SK-N-SH treated with all-trans-retinoic acid at 6 μM for 48 hours (cell line): ENCODE data around the gene SCO2.

ENCODE experiments used
- ATAC-seq: fragments of 200-7000 bp; cut with Tn5 transposase; 3 replicates; pipeline ENCODE4 v1.9.1; 2020; ENCODE audit warnings: mild to moderate bottlenecking, moderate library complexity
- ARNTL ChIP-seq: fragments of 450-650 bp; formaldehyde crosslinking; IDR thresholded peaks from 2 replicates; pipeline ENCODE4 v1.5.0; 2020; ENCODE audit warnings: low read depth, mild to moderate bottlenecking, moderate library complexity, borderline replicate concordance
- BACH2 ChIP-seq: fragments of 250-450 bp; sonication (Bioruptor Pico); IDR thresholded peaks from 2 replicates; pipeline ENCODE4 v1.9.0; 2021; ENCODE audit warnings: mild to moderate bottlenecking, borderline replicate concordance
- CREB5 ChIP-seq: fragments of 250-450 bp; sonication (Bioruptor Pico); IDR thresholded peaks from 2 replicates; pipeline ENCODE4 v1.5.1; 2020; ENCODE audit warnings: low read depth, mild to moderate bottlenecking, moderate library complexity
- CSDC2 ChIP-seq: fragments of 250-450 bp; sonication (Bioruptor Pico); IDR thresholded peaks from 2 replicates; pipeline ENCODE4 v1.5.0; 2020; ENCODE audit warnings: mild to moderate bottlenecking, moderate library complexity
- CSRNP3 ChIP-seq: fragments of 250-450 bp; sonication (Bioruptor Pico); IDR thresholded peaks from 2 replicates; pipeline ENCODE4 v1.5.1; 2021; ENCODE audit warnings: mild to moderate bottlenecking, moderate library complexity
- ESRRG ChIP-seq: fragments of 250-450 bp; sonication (Bioruptor Pico); IDR thresholded peaks from 2 replicates; pipeline ENCODE4 v1.6.1; 2021; ENCODE audit warnings: mild to moderate bottlenecking
- ISL1 ChIP-seq: fragments of 250-450 bp; sonication (Bioruptor Pico); IDR thresholded peaks from 2 replicates; pipeline ENCODE4 v2.1.2; 2022; ENCODE audit warnings: mild to moderate bottlenecking, moderate library complexity
- OSR1 ChIP-seq: fragments of 250-450 bp; sonication (Bioruptor Pico); IDR thresholded peaks from 2 replicates; pipeline ENCODE4 v1.8.0; 2022; ENCODE audit warnings: moderate library complexity, mild to moderate bottlenecking, inconsistent platforms
- PPARA ChIP-seq: fragments of 250-450 bp; sonication (Bioruptor Pico); IDR thresholded peaks from 2 replicates; pipeline ENCODE4 v1.5.0; 2020; ENCODE audit warnings: mild to moderate bottlenecking, borderline replicate concordance
- RARB ChIP-seq: fragments of 250-450 bp; sonication (Bioruptor Pico); IDR thresholded peaks from 2 replicates; pipeline ENCODE4 v1.8.0; 2021; ENCODE audit warnings: mild to moderate bottlenecking, moderate library complexity
- SNAI2 ChIP-seq: fragments of 250-450 bp; sonication (Bioruptor Pico); IDR thresholded peaks from 2 replicates; pipeline ENCODE4 v1.5.0; 2020; ENCODE audit warnings: mild to moderate bottlenecking, moderate library complexity
- TCF4 ChIP-seq: fragments of 250-450 bp; sonication (Bioruptor Pico); IDR thresholded peaks from 2 replicates; pipeline ENCODE4 v1.8.0; 2021; ENCODE audit warnings: mild to moderate bottlenecking, moderate library complexity, borderline replicate concordance
- TOX ChIP-seq: fragments of 250-450 bp; sonication (Bioruptor Pico); IDR thresholded peaks from 2 replicates; pipeline ENCODE4 v1.8.0; 2021; ENCODE audit warnings: mild to moderate bottlenecking, moderate library complexity, borderline replicate concordance
- TSHZ2 ChIP-seq: fragments of 250-450 bp; sonication (Bioruptor Pico); IDR thresholded peaks from 2 replicates; pipeline ENCODE4 v1.5.0; 2020; ENCODE audit warnings: mild to moderate bottlenecking, moderate library complexity
- ZC3H10 ChIP-seq: fragments of 250-450 bp; sonication (Bioruptor Pico); IDR thresholded peaks from 2 replicates; pipeline ENCODE4 v1.5.1; 2021; ENCODE audit warnings: mild to moderate bottlenecking, moderate library complexity
- ZFP3 ChIP-seq: fragments of 250-450 bp; sonication (Bioruptor Pico); IDR thresholded peaks from 2 replicates; pipeline ENCODE4 v1.5.0; 2020; ENCODE audit warnings: mild to moderate bottlenecking, moderate library complexity
- ZFP30 ChIP-seq: fragments of 450-650 bp; formaldehyde crosslinking; IDR thresholded peaks from 2 replicates; pipeline ENCODE4 v1.5.0; 2022; ENCODE audit warnings: mild to moderate bottlenecking, moderate library complexity
- ZNF565 ChIP-seq: fragments of 450-650 bp; formaldehyde crosslinking; conservative IDR thresholded peaks from 2 replicates; pipeline ENCODE4 v1.5.0; 2020; ENCODE audit warnings: low read depth, mild to moderate bottlenecking, moderate library complexity
- ZNF70 ChIP-seq: fragments of 450-650 bp; formaldehyde crosslinking; IDR thresholded peaks from 2 replicates; pipeline ENCODE4 v1.5.0; 2020; ENCODE audit warnings: mild to moderate bottlenecking, moderate library complexity
- ZNF8 ChIP-seq: fragments of 450-650 bp; formaldehyde crosslinking; IDR thresholded peaks from 2 replicates; pipeline ENCODE4 v1.5.0; 2020; ENCODE audit warnings: mild to moderate bottlenecking, moderate library complexity

Gene SCO2

GRCh38 chr22:50530877-50531545, 5.6 kb upstream of the SCO2 start (continued):
- no peak for TF ChIP-seq TSHZ2 (CRISPR knock-in tag)
- no peak for TF ChIP-seq BACH2
- TF ChIP-seq ARNTL (CRISPR knock-in tag): no peak
- TF ChIP-seq ZC3H10: no peak
- TF ChIP-seq, all 23 proteins: peak for 0

- TF ChIP-seq PPARA (CRISPR knock-in tag) (no peak), TOX (CRISPR knock-in tag) (no peak), BACH2 (no peak), ZFP3 (CRISPR knock-in tag) (no peak), CREB5 (CRISPR knock-in tag) (no peak), ZC3H10 (no peak), CSDC2 (no peak), ESRRG (CRISPR knock-in tag) (no peak), ISL1 (no peak), RARB (CRISPR knock-in tag) (no peak), OSR1 (CRISPR knock-in tag) (no peak), ARNTL (CRISPR knock-in tag) (no peak), ZFP30 (CRISPR knock-in tag) (no peak), TSHZ2 (CRISPR knock-in tag) (no peak), ZNF565 (CRISPR knock-in tag) (no peak), CSRNP3 (CRISPR knock-in tag) (no peak), TCF4 (CRISPR knock-in tag) (no peak), SNAI2 (no peak), ZNF8 (CRISPR knock-in tag) (no peak), ZNF70 (CRISPR knock-in tag) (no peak)
- no peak for ATAC-seq
These were observed 5.1 kb upstream of the SCO2 start for GRCh38 chr22:50530580-50530876.

GRCh38 chr22:50529897-50530579, 4.6 kb upstream of the SCO2 start, which contains the start of gene TYMP:
TYMP (minus strand) TSS chr22:50530012; CDS start chr22:50529709, 303 bp downstream.
- no peak for TF ChIP-seq SNAI2
- TF ChIP-seq ARNTL (CRISPR knock-in tag): no peak
- no peak for TF ChIP-seq ZC3H10
- TF ChIP-seq, all 23 proteins: peak for 0
- ATAC-seq: no peak

- no peak for TF ChIP-seq RARB (CRISPR knock-in tag)
- no peak for TF ChIP-seq TCF4 (CRISPR knock-in tag)
- TF ChIP-seq CSDC2: no peak
- no peak for TF ChIP-seq ZFP30 (CRISPR knock-in tag)
- no peak for TF ChIP-seq TOX (CRISPR knock-in tag)
- no peak for TF ChIP-seq SNAI2
- no peak for TF ChIP-seq PPARA (CRISPR knock-in tag)
- no peak for ATAC-seq
These were observed 4.1 kb upstream of the SCO2 start for GRCh38 chr22:50529416-50529896.
